Neural cell (in vitro differentiated cells): ENCODE results near the gene SLC66A2. TPM values are rescaled to one million over a fixed set of nuclear protein-coding genes. Genes with fewer than 3 reads are reported as not detected.

Source experiments
- H2AFZ ChIP-seq: fragments of 200-600, 300-800 bp; sonication (generic), shearing (Covaris generic); 2 replicates; pipeline ENCODE4 v1.6.0; 2014; ENCODE audit warnings: low read depth, mild to moderate bottlenecking, antibody characterized with exemption, low read length, moderate library complexity
- H3F3A ChIP-seq: fragments of 200-600 bp; shearing (Covaris generic); 2 replicates; pipeline ENCODE4 v1.6.1; 2016; ENCODE audit warnings: mild to moderate bottlenecking, moderate library complexity, mixed read lengths, antibody characterized with exemption, low read length; ENCODE audit not compliant: insufficient read depth, poor library complexity, severe bottlenecking
- H3K27ac ChIP-seq: fragments of 200-600, 300-800 bp; sonication (generic), shearing (Covaris generic); 2 replicates; pipeline ENCODE4 v1.5.1; 2014; ENCODE audit warnings: mild to moderate bottlenecking, low read length, moderate library complexity
- H3K27me3 ChIP-seq: fragments of 300-800, 200-600 bp; sonication (generic), shearing (Covaris generic); 2 replicates; pipeline ENCODE4 v1.6.0; 2014; ENCODE audit warnings: mild to moderate bottlenecking, low read depth, low read length, moderate library complexity; ENCODE audit not compliant: insufficient read depth
- H3K36me3 ChIP-seq: fragments of 300-800, 200-600 bp; sonication (generic), shearing (Covaris generic); 2 replicates; pipeline ENCODE4 v1.5.1; 2014; ENCODE audit warnings: mild to moderate bottlenecking, antibody characterized with exemption, low read length, moderate library complexity; ENCODE audit not compliant: insufficient read depth
- H3K4me2 ChIP-seq: fragments of 300-800, 200-600 bp; sonication (generic), shearing (Covaris generic); 2 replicates; pipeline ENCODE4 v1.6.0; 2014; ENCODE audit warnings: mild to moderate bottlenecking, low read length
- H3K4me3 ChIP-seq: fragments of 300-800, 200-600 bp; sonication (generic), shearing (Covaris generic); 2 replicates; pipeline ENCODE4 v1.5.1; 2014; ENCODE audit warnings: mild to moderate bottlenecking, low read length, moderate library complexity
- H3K79me2 ChIP-seq: fragments of 200-600 bp; shearing (Covaris generic); replicated peaks from 2 replicates; pipeline ENCODE4 v1.6.0; 2014; ENCODE audit warnings: mild to moderate bottlenecking, low read length, moderate library complexity; ENCODE audit not compliant: insufficient read depth
- H3K9ac ChIP-seq: fragments of 300-800, 200-600 bp; sonication (generic), shearing (Covaris generic); 2 replicates; pipeline ENCODE4 v1.6.1; 2016; ENCODE audit warnings: mild to moderate bottlenecking, low read length, mixed read lengths
- H3K9me2 ChIP-seq: fragments of 200-600 bp; shearing (Covaris generic); 2 replicates; pipeline ENCODE4 v1.6.1; 2016; ENCODE audit warnings: mild to moderate bottlenecking, low read length, mixed read lengths; ENCODE audit not compliant: insufficient read depth
- H3K9me3 ChIP-seq: fragments of 200-600, 300-800 bp; sonication (generic), shearing (Covaris generic); 2 replicates; pipeline ENCODE4 v1.6.1; 2016; ENCODE audit warnings: mild to moderate bottlenecking, mixed run types, low read length, moderate library complexity, mixed read lengths
- H4K20me1 ChIP-seq: fragments of 200-600 bp; shearing (Covaris generic); 2 replicates; pipeline ENCODE4 v1.6.1; 2016; ENCODE audit warnings: mild to moderate bottlenecking, mixed run types; ENCODE audit not compliant: insufficient read depth
- CTCF ChIP-seq: fragments of 450-650 bp; IDR thresholded peaks from 2 replicates; pipeline ENCODE4 v1.5.1; 2014; ENCODE audit warnings: antibody characterized with exemption, mild to moderate bottlenecking, moderate library complexity; ENCODE audit not compliant: poor library complexity, severe bottlenecking
- EP300 ChIP-seq: fragments of 450-650 bp; conservative IDR thresholded peaks from 2 replicates; pipeline ENCODE4 v1.6.1; 2014; ENCODE audit warnings: antibody characterized with exemption, mild to moderate bottlenecking, moderate library complexity; ENCODE audit not compliant: poor library complexity, severe bottlenecking
- EZH2 ChIP-seq: fragments of 200-600, 300-800 bp; shearing (Covaris generic), sonication (generic); IDR thresholded peaks from 2 replicates; pipeline ENCODE4 v1.6.1; 2014; ENCODE audit warnings: antibody characterized with exemption, low read length, borderline replicate concordance, mild to moderate bottlenecking; ENCODE audit not compliant: insufficient read depth, poor library complexity, severe bottlenecking
- MXI1 ChIP-seq: fragments of 450-650 bp; conservative IDR thresholded peaks from 2 replicates; pipeline ENCODE4 v1.6.1; 2014; ENCODE audit warnings: antibody characterized with exemption, mild to moderate bottlenecking; ENCODE audit not compliant: poor library complexity, severe bottlenecking
- POLR2AphosphoS5 ChIP-seq: IDR thresholded peaks from 2 replicates; pipeline ENCODE4 v1.6.1; 2012
- RAD21 ChIP-seq: fragments of 450-650 bp; conservative IDR thresholded peaks from 2 replicates; pipeline ENCODE4 v1.6.1; 2014; ENCODE audit warnings: antibody characterized with exemption, mild to moderate bottlenecking, moderate library complexity
- SMC3 ChIP-seq: fragments of 450-650 bp; conservative IDR thresholded peaks from 2 replicates; pipeline ENCODE4 v1.6.1; 2014; ENCODE audit warnings: antibody characterized with exemption, mild to moderate bottlenecking, moderate library complexity; ENCODE audit not compliant: poor library complexity
- TAF1 ChIP-seq: IDR thresholded peaks from 2 replicates; pipeline ENCODE4 v1.6.1; 2012; ENCODE audit warnings: low read depth
- polyA plus RNA-seq: library from polyadenylated mRNA; depleted of rRNA; stranded (reverse); fragments of >200 nt; gene quantifications from 2 replicates; pipeline ENCODE4 v1.2.3, GENCODE V29; 2014
- TF ChIP-seq, protein P1 (sequence below): IDR thresholded peaks from 2 replicates; pipeline ENCODE4 v1.6.1; 2012; ENCODE audit warnings: borderline replicate concordance

The SLC66A2 gene
- polyA plus RNA-seq, 1 donor from 2014 or later: 66.7 TPM

DNA sequence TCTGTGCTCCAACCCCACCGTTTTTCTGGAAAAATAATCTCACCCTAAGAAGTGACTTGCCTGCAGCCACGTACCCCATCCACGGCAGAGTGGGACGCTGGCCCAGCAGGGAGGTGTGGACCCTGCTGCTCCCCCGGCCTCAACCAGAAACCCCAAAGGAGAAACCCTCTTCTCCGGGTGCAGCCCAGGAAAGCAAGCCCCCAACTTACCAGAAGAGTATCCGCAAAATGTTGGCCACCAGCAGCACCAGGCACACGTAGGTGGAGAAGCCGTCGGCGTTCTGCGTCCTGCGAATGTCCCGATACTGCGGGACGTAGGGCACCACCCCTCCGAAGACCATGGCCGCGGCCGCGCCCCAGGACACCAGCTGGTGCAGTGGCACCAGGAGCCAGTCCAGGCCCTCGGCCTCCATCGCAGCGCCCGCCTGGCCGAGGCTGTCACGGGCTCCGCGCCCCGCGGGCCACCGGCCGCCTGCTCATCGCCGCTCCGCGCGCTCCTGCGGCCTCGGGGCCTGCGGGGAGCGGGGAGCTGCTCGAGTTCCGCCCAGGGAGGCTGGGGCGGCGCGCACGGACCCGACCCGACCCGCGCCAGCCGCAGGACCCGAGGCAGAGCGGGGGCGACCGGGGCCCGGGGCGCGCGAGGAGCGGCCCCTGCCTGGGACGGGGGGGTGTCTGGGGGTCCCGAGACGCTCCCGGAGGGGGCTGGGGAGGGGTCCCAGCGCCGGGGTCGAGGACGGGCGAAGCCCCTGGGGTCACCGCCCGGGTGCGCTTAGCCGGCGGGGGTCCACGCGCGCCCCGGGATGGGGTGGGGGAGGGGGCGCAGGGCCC lies 725 bp downstream of the SLC66A2 start:
- Histone ChIP-seq H3K9me2 (no peaks in the 10 kb centered on the region), H3K79me2 (peaks cover 34% of the 10 kb centered on the region), H4K20me1 (peaks cover 4% of the 10 kb centered on the region), H2AFZ (no peak overlapping the region), H3K36me3 (no peaks in the 10 kb centered on the region), H3K9me3 (no peaks in the 10 kb centered on the region), H3K4me2 (peak overlapping the region; percentile 84), H3F3A (no peaks in the 10 kb centered on the region), H3K27me3 (no peaks in the 10 kb centered on the region), H3K4me3 (peak overlapping the region; percentile 87), H3K27ac (no peak overlapping the region), H3K9ac (peak overlapping the region; percentile 85)
- TF ChIP-seq POLR2AphosphoS5: no peak
- TF ChIP-seq RAD21: no peak
- TF ChIP-seq, protein P1, sequence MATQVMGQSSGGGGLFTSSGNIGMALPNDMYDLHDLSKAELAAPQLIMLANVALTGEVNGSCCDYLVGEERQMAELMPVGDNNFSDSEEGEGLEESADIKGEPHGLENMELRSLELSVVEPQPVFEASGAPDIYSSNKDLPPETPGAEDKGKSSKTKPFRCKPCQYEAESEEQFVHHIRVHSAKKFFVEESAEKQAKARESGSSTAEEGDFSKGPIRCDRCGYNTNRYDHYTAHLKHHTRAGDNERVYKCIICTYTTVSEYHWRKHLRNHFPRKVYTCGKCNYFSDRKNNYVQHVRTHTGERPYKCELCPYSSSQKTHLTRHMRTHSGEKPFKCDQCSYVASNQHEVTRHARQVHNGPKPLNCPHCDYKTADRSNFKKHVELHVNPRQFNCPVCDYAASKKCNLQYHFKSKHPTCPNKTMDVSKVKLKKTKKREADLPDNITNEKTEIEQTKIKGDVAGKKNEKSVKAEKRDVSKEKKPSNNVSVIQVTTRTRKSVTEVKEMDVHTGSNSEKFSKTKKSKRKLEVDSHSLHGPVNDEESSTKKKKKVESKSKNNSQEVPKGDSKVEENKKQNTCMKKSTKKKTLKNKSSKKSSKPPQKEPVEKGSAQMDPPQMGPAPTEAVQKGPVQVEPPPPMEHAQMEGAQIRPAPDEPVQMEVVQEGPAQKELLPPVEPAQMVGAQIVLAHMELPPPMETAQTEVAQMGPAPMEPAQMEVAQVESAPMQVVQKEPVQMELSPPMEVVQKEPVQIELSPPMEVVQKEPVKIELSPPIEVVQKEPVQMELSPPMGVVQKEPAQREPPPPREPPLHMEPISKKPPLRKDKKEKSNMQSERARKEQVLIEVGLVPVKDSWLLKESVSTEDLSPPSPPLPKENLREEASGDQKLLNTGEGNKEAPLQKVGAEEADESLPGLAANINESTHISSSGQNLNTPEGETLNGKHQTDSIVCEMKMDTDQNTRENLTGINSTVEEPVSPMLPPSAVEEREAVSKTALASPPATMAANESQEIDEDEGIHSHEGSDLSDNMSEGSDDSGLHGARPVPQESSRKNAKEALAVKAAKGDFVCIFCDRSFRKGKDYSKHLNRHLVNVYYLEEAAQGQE: no peak

DNA sequence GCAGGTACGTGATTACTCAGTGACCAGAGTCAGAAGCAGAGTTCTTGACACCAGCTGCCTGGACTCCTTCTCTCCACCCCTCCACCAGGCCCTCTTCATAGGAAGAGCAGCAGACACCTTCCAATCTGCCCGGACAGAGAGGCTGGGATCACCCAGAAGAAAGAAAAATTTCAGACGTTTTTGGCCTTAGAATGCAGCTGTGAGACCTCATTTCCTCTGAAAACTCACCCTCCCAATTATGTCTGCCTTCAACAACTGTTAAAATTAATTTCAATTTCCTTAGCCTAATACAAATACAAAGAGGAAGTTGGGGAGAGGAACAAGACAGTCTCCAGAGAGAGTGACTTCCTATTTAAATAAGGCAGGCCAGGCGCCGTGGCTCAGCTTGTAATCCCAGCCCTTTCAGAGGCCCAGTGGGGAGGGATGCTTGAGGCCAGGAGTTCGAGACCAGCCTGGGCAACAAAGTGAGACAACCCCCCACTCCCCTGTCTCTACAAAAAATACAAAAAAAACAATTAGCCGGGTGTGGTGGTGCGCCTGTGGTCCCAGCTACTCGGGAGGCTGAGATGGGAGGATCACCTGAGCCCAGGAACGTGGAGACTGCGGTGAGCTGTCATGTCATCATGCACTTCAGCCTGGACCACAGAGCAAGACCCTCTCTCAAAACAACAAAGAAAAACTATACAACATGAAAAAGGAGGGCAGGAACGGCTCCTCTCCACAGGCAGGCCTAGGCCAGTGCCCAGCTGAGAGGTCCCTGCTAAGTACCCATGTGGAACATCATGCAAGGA lies 1.6 kb downstream of the SLC66A2 start:
- H4K20me1 ChIP-seq: peaks cover 4% of the 10 kb centered on the region
- H3K9ac ChIP-seq: peak overlapping the region; percentile 85
- no peaks in the 10 kb centered on the region for H3K27me3 ChIP-seq
- H3K79me2 ChIP-seq: peaks cover 39% of the 10 kb centered on the region
- no peak overlapping the region for H3K27ac ChIP-seq
- no peaks in the 10 kb centered on the region for H3K9me3 ChIP-seq
- no peak overlapping the region for H2AFZ ChIP-seq
- H3K4me2 ChIP-seq: peak overlapping the region; percentile 84
- no peaks in the 10 kb centered on the region for H3K36me3 ChIP-seq
- H3F3A ChIP-seq: no peaks in the 10 kb centered on the region
- no peak for TF ChIP-seq MXI1
- TF ChIP-seq SMC3: no peak
- TF ChIP-seq, protein P1: no peak
- TF ChIP-seq POLR2AphosphoS5: no peak
- TF ChIP-seq EZH2: no peak
- TF ChIP-seq CTCF: no peak
- no peak for TF ChIP-seq EP300
- TF ChIP-seq RAD21: no peak
- TF ChIP-seq TAF1: no peak
- H3K9me2 ChIP-seq: no peaks in the 10 kb centered on the region
- H3K4me3 ChIP-seq: peak overlapping the region; percentile 87
